OCI-LY1 (cell line): Measurements from ENCODE around the gene SSC4D.

Source experiments
- EZH2 ChIP-seq: fragments of 200-600 bp; sonication (generic), shearing (Covaris generic); IDR thresholded peaks from 2 replicates; pipeline ENCODE4 v1.8.0; 2017; ENCODE audit warnings: borderline replicate concordance, mixed run types, mild to moderate bottlenecking, antibody characterized with exemption, low read length, moderate library complexity, mixed read lengths
- TF ChIP-seq, protein P1 (sequence below): fragments of 200-600 bp; sonication (generic), shearing (Covaris generic); IDR thresholded peaks from 2 replicates; pipeline ENCODE4 v1.5.1; 2017; ENCODE audit warnings: mild to moderate bottlenecking, antibody characterized with exemption, low read length, moderate library complexity, mixed read lengths

GRCh38 chr7:76343294-76343930 is 66.1 kb downstream of the SSC4D start:
- TF ChIP-seq, protein P1, sequence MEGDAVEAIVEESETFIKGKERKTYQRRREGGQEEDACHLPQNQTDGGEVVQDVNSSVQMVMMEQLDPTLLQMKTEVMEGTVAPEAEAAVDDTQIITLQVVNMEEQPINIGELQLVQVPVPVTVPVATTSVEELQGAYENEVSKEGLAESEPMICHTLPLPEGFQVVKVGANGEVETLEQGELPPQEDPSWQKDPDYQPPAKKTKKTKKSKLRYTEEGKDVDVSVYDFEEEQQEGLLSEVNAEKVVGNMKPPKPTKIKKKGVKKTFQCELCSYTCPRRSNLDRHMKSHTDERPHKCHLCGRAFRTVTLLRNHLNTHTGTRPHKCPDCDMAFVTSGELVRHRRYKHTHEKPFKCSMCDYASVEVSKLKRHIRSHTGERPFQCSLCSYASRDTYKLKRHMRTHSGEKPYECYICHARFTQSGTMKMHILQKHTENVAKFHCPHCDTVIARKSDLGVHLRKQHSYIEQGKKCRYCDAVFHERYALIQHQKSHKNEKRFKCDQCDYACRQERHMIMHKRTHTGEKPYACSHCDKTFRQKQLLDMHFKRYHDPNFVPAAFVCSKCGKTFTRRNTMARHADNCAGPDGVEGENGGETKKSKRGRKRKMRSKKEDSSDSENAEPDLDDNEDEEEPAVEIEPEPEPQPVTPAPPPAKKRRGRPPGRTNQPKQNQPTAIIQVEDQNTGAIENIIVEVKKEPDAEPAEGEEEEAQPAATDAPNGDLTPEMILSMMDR = no peak
- no peak for TF ChIP-seq EZH2
